GM12891 (cell line): ENCODE measurements around the gene RPP38.

Experiments used
- POLR2AphosphoS5 ChIP-seq: IDR thresholded peaks from 2 replicates; pipeline ENCODE4 v1.6.1; 2011; ENCODE audit warnings: low read depth, low read length, control low read depth
- TAF1 ChIP-seq: IDR thresholded peaks from 2 replicates; pipeline ENCODE4 v1.6.1; 2011; ENCODE audit warnings: low read depth, low read length, control low read depth

- TF ChIP-seq POLR2AphosphoS5 (no peak), TAF1 (no peak)
Measured at GRCh38 chr10:15136129-15137035, 39.2 kb downstream of the RPP38 start.
